DMS79 treated with DMSO at 0.1 percent for 48 hours (cell line): ENCODE measurements around the gene CORO2A.
"Not testable (repeated sequence)": the region's sequence is repeated elsewhere in the genome, so short reads cannot be mapped to it uniquely, and the experiment has no call there.

Experiments used
- DNase-seq: peaks from one replicate; lab custom pipeline; 2025; lab: John Stamatoyannopoulos, UW

CORO2A gene

GRCh38 chr9:98191671-98192502 is 550 bp downstream of the CORO2A start:
- no peak for DNase-seq

GRCh38 chr9:98191181-98191608 is 1.2 kb downstream of the CORO2A start:
- DNase-seq: no peak

DNA sequence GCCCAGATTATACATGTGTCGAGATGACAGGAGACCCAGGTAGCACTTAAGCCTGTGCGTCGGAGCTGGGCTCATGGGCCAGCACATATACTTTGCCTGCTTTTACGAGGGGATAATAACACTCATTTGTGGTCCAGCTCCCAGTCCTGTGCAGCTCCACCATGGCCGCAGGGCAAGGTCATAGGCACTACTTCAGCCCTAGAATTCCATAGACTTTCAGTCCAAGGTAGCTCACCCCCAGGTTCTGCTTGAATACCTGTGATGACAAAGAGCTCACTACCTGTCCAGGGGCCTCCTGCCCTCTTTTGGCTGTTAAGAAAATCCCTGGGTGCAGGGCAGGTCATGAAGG is 1.7 kb downstream of the CORO2A start:
- no peak for DNase-seq

DNA sequence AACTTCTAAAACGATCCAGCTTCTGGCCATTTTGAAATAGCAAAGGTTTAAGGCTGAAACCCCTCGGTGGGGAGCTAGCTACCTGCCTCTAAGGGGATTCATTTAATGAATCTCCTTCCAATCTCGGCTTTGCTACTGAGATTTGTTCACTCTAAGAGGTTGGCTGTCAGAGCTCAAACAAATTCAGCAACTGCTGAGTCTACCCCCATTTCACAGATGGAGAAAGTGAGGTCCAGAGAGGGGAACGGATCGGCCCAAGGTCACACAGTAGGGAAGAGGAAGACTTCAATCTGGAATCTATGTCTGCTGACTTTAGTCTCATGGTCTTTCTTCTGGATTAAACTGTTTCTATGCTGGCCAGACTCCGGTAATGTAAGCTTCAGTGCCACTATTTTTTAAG is 3.0 kb downstream of the CORO2A start:
- DNase-seq: no peak

GRCh38 chr9:98187926-98188325 is 4.5 kb downstream of the CORO2A start:
- no peak for DNase-seq

- no peak for DNase-seq
These were observed 6.2 kb downstream of the CORO2A start for GRCh38 chr9:98186236-98186635.

DNA sequence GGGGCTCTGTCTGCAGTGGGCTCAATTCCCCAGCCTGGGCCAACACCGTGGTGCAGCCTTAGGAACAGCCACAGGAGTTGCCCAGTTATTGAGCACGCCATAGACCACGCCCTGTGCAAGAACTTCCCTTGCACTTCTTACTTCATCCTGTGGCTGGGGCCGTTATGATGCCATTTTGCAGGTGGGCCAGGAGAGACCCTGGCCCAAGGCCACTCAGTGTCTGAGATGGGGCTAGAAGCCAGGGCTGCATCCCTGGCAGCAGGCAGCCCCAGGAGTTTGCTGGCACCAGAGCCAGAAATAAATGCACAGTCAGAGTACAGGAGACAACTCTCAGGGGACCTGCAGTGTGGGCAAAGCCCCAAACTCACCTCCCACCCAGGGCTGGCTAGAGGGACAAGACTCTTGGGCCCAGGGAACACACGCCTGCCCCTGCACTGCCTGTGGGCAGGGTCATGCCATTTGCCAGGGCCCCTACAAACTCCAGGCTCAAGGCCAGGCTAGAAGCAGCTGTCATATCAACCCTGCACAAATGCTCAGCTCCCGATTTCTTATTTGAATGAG is 6.7 kb downstream of the CORO2A start:
- no peak for DNase-seq

DNA sequence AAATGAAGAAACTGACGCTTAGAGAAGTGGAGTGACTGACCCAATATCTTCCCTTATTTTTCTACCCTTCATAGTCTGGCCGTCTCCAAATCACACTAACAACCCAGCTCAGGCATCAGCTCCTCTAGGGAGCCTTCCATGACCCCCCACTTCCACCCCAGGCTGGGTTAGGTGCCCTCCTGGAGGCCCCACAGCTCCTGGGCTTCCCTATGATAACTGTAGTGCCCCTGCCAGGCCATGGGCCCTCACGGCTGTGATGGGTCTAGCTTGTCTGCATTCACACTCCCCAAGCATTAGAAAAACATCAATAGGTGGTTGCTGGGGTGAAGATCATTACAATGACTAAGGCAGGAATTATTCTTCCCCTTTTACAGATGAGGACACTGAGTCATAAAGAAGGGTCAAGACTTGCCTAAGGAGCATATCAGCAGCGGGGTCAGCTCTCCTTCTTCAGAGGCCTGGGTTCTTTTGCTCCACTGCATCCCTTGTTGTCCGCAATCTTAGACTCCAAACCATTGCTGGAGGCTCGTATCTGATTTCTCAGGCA is 7.3 kb downstream of the CORO2A start:
- DNase-seq: no peak

DNA sequence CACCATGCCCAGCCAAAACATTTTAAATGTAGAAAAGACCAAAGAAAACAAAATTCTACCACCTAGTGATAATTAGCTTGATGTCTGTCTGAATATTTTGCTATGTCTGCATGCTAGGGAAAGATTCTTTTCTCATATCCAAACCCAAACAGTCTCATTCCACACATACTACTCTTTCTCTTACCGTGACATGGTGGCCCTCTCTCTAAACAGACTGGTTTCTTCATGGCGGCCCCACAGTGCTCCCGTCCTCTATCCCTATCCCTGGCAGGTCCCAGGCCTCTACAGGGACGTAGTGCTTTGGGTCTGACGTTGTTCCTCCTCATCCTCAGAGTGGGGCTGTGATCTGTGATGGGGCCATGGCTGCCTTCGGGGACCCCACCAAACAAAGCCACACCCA is 8.1 kb downstream of the CORO2A start:
- no peak for DNase-seq

GRCh38 chr9:98182889-98183599 is 9.4 kb downstream of the CORO2A start:
- no peak for DNase-seq

DNA sequence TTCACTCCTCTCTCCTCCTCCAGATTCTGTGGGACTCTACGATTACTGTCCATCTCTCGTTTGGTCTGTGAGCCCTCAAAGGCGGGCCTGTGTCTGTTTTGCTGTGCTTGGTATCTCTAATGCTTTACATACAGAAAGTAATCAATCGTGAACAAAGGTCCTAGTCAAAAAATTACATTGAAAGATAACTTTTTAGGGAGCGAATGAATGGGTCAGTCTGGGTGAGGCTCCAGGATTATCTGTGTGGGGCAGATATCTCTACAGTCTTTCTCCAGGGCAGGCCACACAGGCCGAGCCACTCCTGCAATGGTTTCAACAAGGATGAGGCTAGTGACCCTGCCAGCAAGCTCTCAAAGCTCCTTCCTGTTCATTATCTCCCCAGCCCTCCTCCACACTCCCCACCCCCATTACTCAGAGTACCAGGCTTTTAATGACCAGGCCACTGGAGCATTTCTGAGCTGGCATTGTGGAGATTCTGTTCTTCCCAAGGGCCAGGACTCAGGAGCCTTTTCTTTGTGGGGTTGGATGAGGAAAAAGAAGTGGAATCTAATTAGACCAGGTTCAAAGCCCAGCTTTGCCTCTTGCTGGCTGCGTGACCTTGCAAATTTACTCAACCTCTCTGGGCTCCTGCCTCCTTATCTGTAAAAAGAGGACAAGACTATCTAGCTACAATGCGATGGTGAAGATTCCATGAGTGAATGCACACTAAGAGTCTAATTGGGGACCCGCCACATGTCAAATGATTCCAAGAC is 10.2 kb downstream of the CORO2A start:
- no peak for DNase-seq

DNA sequence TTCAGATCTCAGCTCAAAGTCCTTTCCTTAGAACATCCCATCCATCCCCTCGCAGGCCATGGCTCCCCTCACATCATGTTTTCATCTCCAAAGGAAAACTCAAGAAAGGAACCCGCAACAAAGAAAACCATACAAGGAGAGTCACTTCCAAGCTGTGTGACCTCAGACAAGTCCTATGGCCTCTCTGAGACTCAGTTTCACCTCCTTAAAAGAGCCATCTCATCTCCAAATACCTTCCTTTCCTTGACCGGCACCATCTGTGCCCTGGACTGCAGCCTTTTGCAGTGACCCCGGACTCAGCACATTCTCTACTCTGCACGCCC is 10.7 kb downstream of the CORO2A start:
- no peak for DNase-seq

DNA sequence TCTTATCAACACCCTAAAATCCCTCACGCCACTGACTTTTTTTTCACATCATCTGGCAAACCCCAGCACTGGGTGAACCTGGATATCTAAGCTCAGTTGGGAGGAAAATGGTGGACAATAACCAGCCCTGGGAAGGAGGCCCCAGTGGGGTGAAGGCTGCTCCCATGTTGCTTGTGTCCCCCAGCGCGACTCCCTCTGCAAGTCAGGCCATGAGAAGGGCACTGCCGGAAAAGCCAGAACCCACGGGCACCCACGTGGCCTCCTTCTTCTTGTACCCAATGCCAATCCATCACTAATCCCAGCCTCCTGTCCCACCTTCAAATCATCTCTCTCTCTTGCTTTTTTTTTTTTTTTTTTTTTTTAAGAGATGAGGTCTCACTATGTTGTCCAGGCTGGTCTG is 11.4 kb downstream of the CORO2A start:
- no peak for DNase-seq

GRCh38 chr9:98178874-98179850 is 13.3 kb downstream of the CORO2A start:
- no peak for DNase-seq

DNA sequence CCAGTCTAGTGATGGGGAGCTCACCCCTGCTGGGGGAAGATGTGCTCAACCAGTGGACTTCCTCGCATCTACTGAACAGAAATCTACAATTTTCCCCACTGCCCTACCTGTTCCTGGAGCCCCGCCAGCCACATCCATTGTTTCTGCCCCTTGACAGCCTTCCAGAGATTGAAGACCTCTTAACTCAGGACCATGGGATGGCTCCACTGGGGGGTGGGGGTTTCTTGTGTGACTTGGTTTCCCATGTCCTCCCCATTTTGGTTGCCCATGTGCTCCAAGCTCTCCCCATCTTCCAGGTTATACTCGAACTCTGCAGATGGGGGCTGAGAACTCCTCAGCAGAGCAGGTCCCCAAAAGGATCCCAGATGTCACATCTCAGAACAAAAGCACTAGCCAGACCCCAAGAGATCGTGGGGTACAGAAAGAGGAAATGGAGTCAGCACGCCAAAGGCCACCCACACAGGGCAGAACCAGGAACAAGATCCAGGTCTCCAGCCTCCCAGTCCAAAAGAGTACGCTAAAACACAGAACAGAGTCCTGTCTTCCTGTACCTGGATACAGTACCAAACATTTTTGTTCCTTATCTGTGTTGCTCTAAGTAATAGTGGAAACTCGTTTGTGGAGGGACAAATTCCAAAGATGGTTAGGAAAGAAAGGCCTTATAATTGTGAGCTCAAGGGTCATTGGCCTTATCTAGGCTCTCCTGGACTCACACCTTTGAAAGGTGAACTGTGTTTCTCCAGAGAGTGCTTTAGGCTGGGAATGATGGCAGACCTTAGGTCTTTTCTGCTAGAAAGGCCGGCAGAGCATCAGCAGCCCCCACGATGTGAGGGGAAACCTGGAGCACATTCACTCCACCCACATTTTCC is 15.8 kb downstream of the CORO2A start:
- DNase-seq: no peak

- no peak for DNase-seq
These were observed 16.7 kb downstream of the CORO2A start for GRCh38 chr9:98175762-98176161.

DNA sequence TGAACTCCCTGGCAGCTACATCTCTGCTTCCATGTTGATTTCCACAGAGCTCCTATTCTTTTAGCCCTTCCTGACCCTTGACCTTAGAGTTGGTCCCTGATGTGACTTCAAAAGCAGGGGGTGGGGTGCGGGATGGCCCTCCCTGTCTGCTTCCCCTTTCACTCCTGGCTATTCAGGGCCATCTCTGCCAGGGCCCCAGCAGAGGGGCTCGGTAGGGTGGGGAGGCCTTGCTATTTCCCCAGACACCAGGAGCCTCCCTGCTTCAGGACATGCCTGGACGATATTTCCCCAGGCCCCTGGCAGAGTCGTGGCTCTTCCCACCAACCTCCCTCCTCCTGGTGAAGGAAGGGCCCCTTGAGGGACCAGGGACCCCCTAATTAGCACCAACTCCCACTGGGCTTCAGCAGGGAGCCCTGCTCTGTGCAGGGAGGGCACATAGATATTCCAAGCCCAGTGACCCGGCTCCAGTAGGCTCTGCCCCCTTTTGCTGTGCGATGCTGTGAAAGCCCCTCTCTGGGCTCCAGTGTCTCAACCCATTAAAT is 17.3 kb downstream of the CORO2A start:
- DNase-seq: no peak

DNA sequence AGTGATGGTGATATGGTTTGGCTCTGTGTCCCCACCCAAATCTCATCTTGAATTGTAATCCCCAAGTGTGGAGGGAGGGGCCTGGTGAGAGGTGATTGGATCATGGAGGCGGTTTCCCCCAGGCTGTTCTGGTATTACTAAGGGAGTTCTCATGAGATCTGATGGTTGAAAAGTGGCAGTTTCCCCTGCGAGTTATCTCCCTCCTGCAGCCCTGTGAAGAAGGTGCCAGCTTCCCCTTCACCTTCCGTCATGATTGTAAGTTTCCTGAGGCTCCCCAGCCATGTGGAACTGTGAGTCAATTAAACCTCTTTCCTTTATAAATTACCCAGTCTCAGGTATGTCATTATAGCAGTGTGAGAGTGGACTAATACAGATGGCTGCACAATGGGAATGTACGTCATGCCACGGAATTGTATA is 17.9 kb downstream of the CORO2A start:
- not testable (repeated sequence) for DNase-seq

DNA sequence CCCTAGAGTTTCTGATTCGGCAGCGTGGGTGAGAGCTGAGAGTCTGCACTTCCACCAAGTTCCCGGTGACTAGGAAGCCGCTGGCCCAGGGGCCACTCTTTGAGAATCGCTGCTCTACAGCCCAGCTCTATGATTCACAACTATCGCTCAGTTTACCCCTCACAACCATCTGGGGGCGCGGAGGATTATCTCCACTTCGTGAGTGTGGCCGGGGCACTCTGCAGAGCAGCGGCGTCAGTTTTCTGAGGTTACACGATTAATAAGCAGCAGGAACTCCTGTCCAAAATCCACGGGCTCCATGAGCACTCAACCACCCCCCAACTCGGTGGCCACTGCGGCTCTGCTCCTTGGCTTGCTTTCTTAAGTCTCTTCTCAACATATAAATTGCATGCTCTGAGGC is 19.3 kb downstream of the CORO2A start:
- DNase-seq: no peak

DNA sequence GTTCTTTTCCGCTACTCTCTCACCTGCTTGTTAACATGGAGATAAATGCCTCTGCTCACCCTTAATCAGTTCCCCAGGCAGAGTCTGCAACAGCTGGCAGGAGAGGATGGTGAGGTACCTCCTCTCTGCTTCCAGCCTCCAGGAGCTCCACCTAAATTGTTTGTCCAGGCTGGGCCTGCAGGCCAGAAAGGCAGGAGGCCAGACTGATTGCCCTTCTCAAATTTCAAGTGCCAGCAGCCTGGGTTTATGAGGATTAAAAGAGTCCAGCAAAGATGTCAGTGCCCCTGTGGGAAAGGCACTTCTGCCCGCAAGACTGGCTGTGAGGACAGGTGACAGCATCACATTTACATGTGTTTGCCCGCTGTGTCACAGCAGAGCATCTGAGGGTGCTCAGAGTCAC is 19.8 kb downstream of the CORO2A start:
- DNase-seq: peak; percentile 71
